GM21529 (cell line): ENCODE data around the gene ZNF98.

ENCODE experiments used
- ATAC-seq: cut with Tn5 transposase; IDR thresholded peaks from one replicate; pipeline ENCODE4 v1.9.1; 2021; ENCODE audit not compliant: unreplicated experiment

Gene ZNF98

DNA sequence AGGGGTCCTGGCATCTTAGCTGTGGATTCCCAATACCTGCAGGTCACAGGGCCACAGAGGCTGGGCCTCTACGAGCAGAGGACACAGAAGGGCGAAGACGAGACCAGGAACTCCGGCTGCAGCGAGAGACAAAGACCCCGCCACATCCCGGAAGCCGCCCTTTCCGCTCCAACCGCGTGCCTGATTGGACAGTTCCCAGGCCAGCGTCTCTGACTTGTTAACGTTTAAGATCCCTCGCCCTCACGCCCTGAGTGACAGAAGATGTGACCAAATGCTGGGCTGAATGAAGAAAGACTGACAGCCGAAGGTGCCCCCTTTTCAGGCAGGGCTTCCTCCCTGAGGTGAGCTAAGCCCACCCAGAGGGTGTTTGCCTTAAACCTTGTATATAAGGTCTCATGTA is at the start of gene ZNF98:
Gene ZNF98 (minus strand): TSS at position 136 of the 400 bp plus-strand sequence. CDS start 122 bp downstream, at position 14.
- ATAC-seq = no peak

DNA sequence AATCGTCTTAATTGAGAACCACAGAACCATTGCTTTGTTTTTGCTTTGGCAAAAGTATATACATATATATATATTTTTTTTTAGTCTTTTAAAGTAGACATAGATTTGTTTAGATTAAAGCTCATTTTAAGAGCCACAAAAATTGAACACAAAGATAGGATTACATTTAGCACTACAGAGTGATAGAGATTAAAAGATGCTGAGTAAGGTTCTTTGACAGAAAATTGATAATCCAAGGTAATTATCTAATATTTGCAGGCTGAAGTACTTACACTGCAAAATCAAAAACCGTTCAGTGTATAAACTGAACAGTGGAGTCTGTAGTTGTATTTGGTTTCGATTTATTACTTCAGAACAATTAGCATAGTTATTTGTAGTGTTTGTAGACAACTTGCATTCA is 24.5 kb upstream of the ZNF98 start:
- ATAC-seq = no peak

DNA sequence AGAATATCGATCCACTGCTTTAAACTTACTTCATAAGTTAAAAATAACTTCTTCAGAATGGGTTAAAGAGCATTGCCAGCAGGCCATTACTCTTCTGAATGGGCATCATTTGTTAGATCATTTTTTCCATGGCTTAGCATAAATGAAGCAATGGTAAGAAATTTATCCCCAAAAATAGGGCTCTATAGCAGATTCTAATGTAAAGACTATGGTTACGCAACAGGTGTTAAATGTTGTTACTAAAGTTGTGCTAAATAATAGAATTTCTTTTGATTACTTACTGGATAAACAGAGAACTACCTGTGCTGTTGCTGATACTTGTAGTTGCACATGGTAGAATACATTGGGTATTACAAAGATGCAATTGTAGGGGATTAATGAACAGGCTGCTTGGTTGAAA is 15.9 kb upstream of the ZNF98 start:
- no peak for ATAC-seq

DNA sequence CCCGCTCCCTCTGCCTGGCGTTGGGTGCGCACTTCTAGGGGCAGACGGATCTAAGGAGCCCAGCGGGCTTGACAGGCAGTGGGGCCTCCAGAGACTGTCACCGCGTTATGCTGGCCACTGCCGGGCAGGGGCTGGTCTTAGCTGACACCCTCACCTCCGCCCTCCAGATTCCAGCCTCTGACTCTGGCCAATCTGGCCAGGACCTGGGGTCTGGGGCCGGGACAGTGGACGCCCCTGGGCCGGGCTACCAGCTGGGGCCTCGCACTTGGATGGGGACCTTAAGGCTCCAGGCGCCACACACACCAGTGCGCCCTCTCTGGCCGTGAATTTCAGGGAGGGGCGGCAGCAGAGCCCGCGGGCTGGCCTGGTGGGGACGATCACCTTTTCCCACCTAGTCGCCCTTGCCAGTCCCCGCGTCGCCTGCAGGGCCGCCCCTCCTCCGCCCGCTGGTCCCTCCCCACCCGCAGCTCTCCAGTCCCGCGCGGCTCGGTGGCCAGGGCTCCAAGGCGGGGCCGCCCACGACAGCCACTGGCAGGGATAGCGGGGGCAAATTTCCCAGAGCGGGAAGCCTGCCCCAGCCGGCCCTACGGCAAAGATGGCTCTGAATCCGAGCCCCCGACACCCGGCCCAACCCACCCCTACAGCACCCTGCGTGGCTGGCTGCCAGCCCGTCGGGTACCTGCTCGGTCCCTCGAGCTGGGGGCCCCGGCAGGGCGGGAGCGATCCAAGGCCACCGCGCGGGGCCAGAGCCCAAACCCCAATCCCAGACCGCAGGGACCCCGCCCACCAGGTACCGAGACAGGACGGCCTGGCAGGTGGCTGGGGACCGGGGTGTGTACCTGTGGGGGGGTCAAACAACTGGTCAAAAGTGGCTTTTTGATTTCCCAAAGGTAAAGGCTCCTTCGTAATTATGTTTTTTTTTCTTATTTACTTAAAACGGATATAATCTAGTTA is 6.1 kb upstream of the ZNF98 start:
- ATAC-seq = no peak

DNA sequence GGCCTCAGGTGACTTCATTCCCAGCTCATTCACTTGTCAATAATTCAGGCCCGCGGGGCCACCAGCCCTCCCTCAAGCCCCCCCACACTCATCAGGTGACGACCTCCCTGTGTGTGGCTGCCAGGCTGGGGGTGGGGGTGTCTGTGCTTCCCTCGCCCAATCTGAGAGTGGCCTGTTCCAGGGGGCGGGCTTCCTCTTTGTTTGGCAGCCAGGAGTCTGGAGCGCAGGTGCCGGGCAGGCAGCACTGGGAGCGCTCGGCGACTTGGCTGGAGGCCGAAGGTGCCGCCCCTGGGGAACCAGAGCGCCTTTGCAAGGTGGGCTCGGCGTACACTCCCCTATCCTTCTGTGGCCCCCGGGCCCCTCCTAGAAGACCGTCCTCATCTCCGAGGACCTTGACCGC is 5.4 kb upstream of the ZNF98 start:
- ATAC-seq = no peak

DNA sequence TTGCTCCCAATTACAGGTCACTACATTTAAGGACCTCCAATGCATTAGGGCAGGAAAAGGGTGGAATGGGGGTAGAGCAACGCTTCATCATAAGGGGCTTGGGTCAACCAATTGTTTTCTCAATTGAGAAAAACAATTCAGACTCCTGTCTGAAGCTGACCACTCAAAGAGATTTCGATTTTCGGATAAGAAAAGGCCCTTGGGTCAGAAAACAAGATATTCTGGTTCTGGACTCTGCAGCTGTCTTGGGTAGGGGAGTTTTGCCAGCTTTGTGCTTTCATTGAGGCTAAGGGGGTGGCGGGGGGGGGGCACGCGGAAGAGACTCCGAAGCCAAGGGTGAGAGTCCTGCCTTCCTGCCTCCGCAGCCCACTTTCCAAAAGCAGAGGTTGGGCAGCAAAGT is 4.8 kb upstream of the ZNF98 start:
- ATAC-seq = no peak

DNA sequence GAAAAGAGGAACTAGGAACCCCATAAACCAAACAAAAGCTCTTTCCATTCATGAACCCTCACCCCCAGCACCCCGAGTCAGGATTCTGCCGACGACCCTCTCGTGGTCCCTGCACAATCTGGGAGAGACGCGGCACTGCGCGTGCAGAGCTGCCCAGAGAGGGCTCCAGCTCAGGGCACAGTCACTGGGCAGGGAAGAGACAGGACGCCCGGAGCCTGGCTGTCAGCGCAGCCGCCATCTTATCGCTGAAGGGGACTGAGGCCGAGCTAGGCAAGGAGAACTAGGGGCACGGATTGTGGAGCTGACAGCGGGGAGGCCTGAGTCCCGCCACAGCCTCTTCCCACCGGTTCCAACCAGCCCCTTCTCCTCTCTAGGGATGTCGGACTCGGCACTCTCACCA is 349 bp downstream of the ZNF98 start:
- no peak for ATAC-seq

DNA sequence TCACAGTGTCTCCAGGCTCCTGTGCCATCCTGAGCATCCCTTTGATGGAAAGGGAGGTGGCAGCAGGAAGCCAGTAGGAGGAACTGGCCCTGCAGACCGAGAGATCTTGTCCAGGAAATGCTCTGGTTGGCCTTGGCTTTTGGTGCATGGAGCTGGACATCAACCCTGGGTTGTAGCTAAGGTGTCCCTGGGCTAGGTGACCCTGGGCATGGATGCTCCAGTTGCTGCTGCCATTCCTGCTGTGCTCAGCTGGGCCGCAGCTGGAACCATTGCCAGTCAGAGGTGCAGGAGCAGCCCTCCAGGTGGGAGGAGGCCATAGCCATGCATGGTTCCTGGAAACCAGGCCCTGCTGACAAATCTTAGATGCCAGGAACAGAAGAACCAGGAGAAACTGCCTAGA is 67.5 kb downstream of the ZNF98 start:
- no peak for ATAC-seq
